Activated gamma-delta T cell treated with Interleukin-2 at 50 U/mL for 16 hours (primary cell): ENCODE data around the gene WBP2.
"Not testable (repeated sequence)": the region's sequence is repeated elsewhere in the genome, so short reads cannot be mapped to it uniquely, and the experiment has no call there.

Source experiments
- DNase-seq: peaks from one replicate; pipeline ENCODE4 v3.0.0-alpha.2; 2020

The WBP2 gene

GRCh38 chr17:75888484-75888883 is 33.3 kb upstream of the WBP2 start:
- no peak for DNase-seq

GRCh38 chr17:75885860-75886259 is 30.7 kb upstream of the WBP2 start:
- DNase-seq: not testable (repeated sequence)

- no peak for DNase-seq
Observed at GRCh38 chr17:75885431-75885830, 30.3 kb upstream of the WBP2 start.

GRCh38 chr17:75881678-75882454 is 26.7 kb upstream of the WBP2 start:
- no peak for DNase-seq

- no peak for DNase-seq
Observed at GRCh38 chr17:75880266-75880665, 25.1 kb upstream of the WBP2 start.

- no peak for DNase-seq
Observed at GRCh38 chr17:75878174-75878998, 23.3 kb upstream of the WBP2 start, which contains the start of gene TRIM47. TRIM47 (minus strand) TSS chr17:75878581; CDS start chr17:75878548, 33 bp downstream.

GRCh38 chr17:75877752-75878173 is 22.6 kb upstream of the WBP2 start:
- peak; percentile 64 for DNase-seq

GRCh38 chr17:75876938-75877751 is 22.0 kb upstream of the WBP2 start:
- DNase-seq: no peak

- peak; percentile 81 for DNase-seq
Observed at GRCh38 chr17:75876190-75876937, 21.2 kb upstream of the WBP2 start.

- DNase-seq: no peak
Observed at GRCh38 chr17:75875940-75876189, 20.7 kb upstream of the WBP2 start.

- DNase-seq: no peak
Observed at GRCh38 chr17:75875182-75875939, 20.2 kb upstream of the WBP2 start.

- DNase-seq: no peak
Observed at GRCh38 chr17:75874323-75875181, 19.4 kb upstream of the WBP2 start.

- no peak for DNase-seq
Observed at GRCh38 chr17:75873587-75874322, 18.6 kb upstream of the WBP2 start.

- peak; percentile 65 for DNase-seq
Observed at GRCh38 chr17:75872434-75873351, 17.6 kb upstream of the WBP2 start.

- DNase-seq: not testable (repeated sequence)
Observed at GRCh38 chr17:75870228-75870627, 15.1 kb upstream of the WBP2 start.

GRCh38 chr17:75869282-75870141 is 14.4 kb upstream of the WBP2 start:
- no peak for DNase-seq

- not testable (repeated sequence) for DNase-seq
Observed at GRCh38 chr17:75868730-75869281, 13.7 kb upstream of the WBP2 start.
